CD4-positive, alpha-beta T cell (primary cell): Measurements from ENCODE around the gene ROBO2. TPM values are rescaled to one million over a fixed set of nuclear protein-coding genes. Genes with fewer than 3 reads are reported as not detected.

Experiments
- ATAC-seq: fragments of 200-7000 bp; cut with Tn5 transposase; one replicate; pipeline ENCODE4 v1.10.0; 2022; ENCODE audit warnings: mild to moderate bottlenecking; ENCODE audit not compliant: poor library complexity
- CTCF ChIA-PET: fragments of 350-600 bp; sonication (Branson Sonifier 250); formaldehyde crosslinking; loops from one replicate; lab custom pipeline; 2021; ENCODE audit warnings: antibody characterized with exemption, inconsistent platforms; lab: Charles Lee
- POLR2A ChIA-PET: fragments of 350-600 bp; sonication (Branson Sonifier 250); formaldehyde crosslinking; loops from one replicate; lab custom pipeline; 2021; ENCODE audit warnings: antibody characterized with exemption, inconsistent platforms; lab: Charles Lee
- DNase-seq, 14 experiments: peaks; one replicate each; pipeline ENCODE4 v3.0.0-alpha.2; 2013 to 2020; ENCODE audit warnings: mixed read lengths in 2 of 14
- H3K27ac ChIP-seq, 2 donors: one replicate each; pipeline versions ENCODE4 v1.5.1 to v1.7.0; 2013; ENCODE audit warnings: low read length in 2 of 2, low read depth in 1 of 2, mild to moderate bottlenecking in 1 of 2
- H3K27me3 ChIP-seq, 2 experiments: 1 replicate in 1 of 2; 2 replicates in 1 of 2; pipeline versions ENCODE4 v1.6.1 to v1.7.0; 2013; ENCODE audit warnings: low read length in 2 of 2, control low read depth in 1 of 2, mild to moderate bottlenecking in 1 of 2, moderate library complexity in 1 of 2; ENCODE audit not compliant: insufficient read depth in 2 of 2, control insufficient read depth in 1 of 2
- H3K36me3 ChIP-seq: one replicate; pipeline ENCODE4 v1.6.1; 2013; ENCODE audit warnings: low read length, control low read depth; ENCODE audit not compliant: insufficient read depth
- H3K4me1 ChIP-seq: one replicate; pipeline ENCODE4 v1.6.1; 2013; ENCODE audit warnings: low read length, control low read depth; ENCODE audit not compliant: insufficient read depth
- H3K4me3 ChIP-seq: one replicate; pipeline ENCODE4 v1.5.1; 2013; ENCODE audit warnings: mild to moderate bottlenecking, low read length, moderate library complexity
- H3K9me3 ChIP-seq, 2 experiments: 1 replicate in 1 of 2; 2 replicates in 1 of 2; pipeline versions ENCODE4 v1.6.1 to v1.7.0; 2013; ENCODE audit warnings: low read length in 2 of 2, mild to moderate bottlenecking in 2 of 2, control low read depth in 1 of 2, moderate library complexity in 1 of 2; ENCODE audit not compliant: control insufficient read depth in 1 of 2, insufficient read depth in 1 of 2
- H3K27ac Mint-ChIP-seq: one replicate; pipeline ENCODE4 v1.8.0; 2020; ENCODE audit warnings: mixed read lengths
- H3K27me3 Mint-ChIP-seq: one replicate; pipeline ENCODE4 v1.8.0; 2021; ENCODE audit warnings: mixed read lengths
- H3K36me3 Mint-ChIP-seq: one replicate; pipeline ENCODE4 v1.8.0; 2021; ENCODE audit warnings: low read depth, mixed read lengths
- H3K4me1 Mint-ChIP-seq: one replicate; pipeline ENCODE4 v1.8.0; 2021; ENCODE audit warnings: low read depth, mixed read lengths
- H3K4me3 Mint-ChIP-seq: one replicate; pipeline ENCODE4 v1.8.0; 2020; ENCODE audit warnings: mild to moderate bottlenecking, mixed read lengths
- H3K9me3 Mint-ChIP-seq: one replicate; pipeline ENCODE4 v1.8.0; 2020; ENCODE audit warnings: mixed read lengths
- CTCF ChIP-seq: fragments of 200-600 bp; IDR thresholded peaks from one replicate; pipeline ENCODE4 v1.8.0; 2022; ENCODE audit warnings: antibody characterized with exemption, mild to moderate bottlenecking
- intact Hi-C, 2 experiments: fragments of 100-400 bp; cut with DNase I in 1 of 2; cut with micrococcal nuclease in 1 of 2; formaldehyde crosslinking; loops; one replicate each; pipeline versions ENCODE4 v1.15.1 to v1.9.0; 2023 to 2025; cut with DNase I, micrococcal nuclease
- total RNA-seq, 174 experiments: library from RNA in 2 of 174; stranded (reverse) in 2 of 174; gene quantifications; one replicate each; pipeline ENCODE4 v1.2.3 and lab custom pipeline; 2021 to 2026

The ROBO2 gene
- total RNA-seq, 2 experiments from 2014 or later: not detected

GRCh38 chr3:77411334-77411733, 371.4 kb downstream of the ROBO2 start:
- H3K27ac ChIP-seq: no peak overlapping the region
- H3K9me3 ChIP-seq: peaks cover 7 to 14% of the 10 kb centered on the region in 2 experiments
- ATAC-seq: no peak
- intact Hi-C loops: no loop called here
- no peak for TF ChIP-seq CTCF
- no peak overlapping the region for H3K4me3 Mint-ChIP-seq
- H3K27me3 Mint-ChIP-seq: no peaks in the 10 kb centered on the region
- no peak overlapping the region for H3K4me3 ChIP-seq
- POLR2A ChIA-PET: no interaction called here
- no peaks in the 10 kb centered on the region for H3K4me1 Mint-ChIP-seq
- no peak for DNase-seq
- no peaks in the 10 kb centered on the region for H3K27me3 ChIP-seq
- no peaks in the 10 kb centered on the region for H3K36me3 ChIP-seq
- H3K9me3 Mint-ChIP-seq: peaks cover 12% of the 10 kb centered on the region
- H3K27ac Mint-ChIP-seq: no peak overlapping the region
- H3K36me3 Mint-ChIP-seq: no peaks in the 10 kb centered on the region
- H3K4me1 ChIP-seq: no peaks in the 10 kb centered on the region
- CTCF ChIA-PET: no interaction called here

- H3K36me3 Mint-ChIP-seq: no peaks in the 10 kb centered on the region
- no peak overlapping the region for H3K27ac ChIP-seq
- no peaks in the 10 kb centered on the region for H3K27me3 ChIP-seq
- ChIA-PET POLR2A (no interaction called here), CTCF (no interaction called here)
- no peak for DNase-seq
- H3K4me3 Mint-ChIP-seq: no peak overlapping the region
- H3K36me3 ChIP-seq: no peaks in the 10 kb centered on the region
- H3K27me3 Mint-ChIP-seq: no peaks in the 10 kb centered on the region
- H3K4me1 Mint-ChIP-seq: no peaks in the 10 kb centered on the region
- no peak for ATAC-seq
- intact Hi-C loops: no loop called here
- TF ChIP-seq CTCF: no peak
- H3K9me3 ChIP-seq: peaks cover 7 to 14% of the 10 kb centered on the region in 2 experiments
- H3K9me3 Mint-ChIP-seq: peaks cover 12% of the 10 kb centered on the region
- H3K27ac Mint-ChIP-seq: no peak overlapping the region
- no peaks in the 10 kb centered on the region for H3K4me1 ChIP-seq
- H3K4me3 ChIP-seq: no peak overlapping the region
Observed at GRCh38 chr3:77412021-77412438, 372.1 kb downstream of the ROBO2 start.

- Histone ChIP-seq H3K27ac (no peak overlapping the region), H3K27me3 (no peaks in the 10 kb centered on the region), H3K4me3 (no peak overlapping the region), H3K4me1 (no peaks in the 10 kb centered on the region), H3K9me3 (peaks cover 7 to 14% of the 10 kb centered on the region in 2 experiments), H3K36me3 (no peaks in the 10 kb centered on the region)
- H3K4me1 Mint-ChIP-seq: no peaks in the 10 kb centered on the region
- no peak for ATAC-seq
- intact Hi-C loops: no loop called here
- H3K9me3 Mint-ChIP-seq: peaks cover 12% of the 10 kb centered on the region
- TF ChIP-seq CTCF: no peak
- no peaks in the 10 kb centered on the region for H3K36me3 Mint-ChIP-seq
- CTCF ChIA-PET: no interaction called here
- H3K27me3 Mint-ChIP-seq: no peaks in the 10 kb centered on the region
- H3K27ac Mint-ChIP-seq: no peak overlapping the region
- no peak for DNase-seq
- POLR2A ChIA-PET: no interaction called here
- no peak overlapping the region for H3K4me3 Mint-ChIP-seq
Observed at GRCh38 chr3:77412584-77412983, 372.7 kb downstream of the ROBO2 start.
